GM19372 (cell line): ENCODE measurements around the gene BDH1.

Experiments
- ATAC-seq: cut with Tn5 transposase; IDR thresholded peaks from one replicate; pipeline ENCODE4 v1.9.1; 2021; ENCODE audit warnings: mild to moderate bottlenecking, low read depth, moderate library complexity; ENCODE audit not compliant: unreplicated experiment

The BDH1 gene

GRCh38 chr3:197508051-197508451, 47.7 kb downstream of the BDH1 start:
- no peak for ATAC-seq

GRCh38 chr3:197507541-197507940, 48.2 kb downstream of the BDH1 start:
- no peak for ATAC-seq

GRCh38 chr3:197507081-197507480, 48.7 kb downstream of the BDH1 start:
- ATAC-seq, result no peak

DNA sequence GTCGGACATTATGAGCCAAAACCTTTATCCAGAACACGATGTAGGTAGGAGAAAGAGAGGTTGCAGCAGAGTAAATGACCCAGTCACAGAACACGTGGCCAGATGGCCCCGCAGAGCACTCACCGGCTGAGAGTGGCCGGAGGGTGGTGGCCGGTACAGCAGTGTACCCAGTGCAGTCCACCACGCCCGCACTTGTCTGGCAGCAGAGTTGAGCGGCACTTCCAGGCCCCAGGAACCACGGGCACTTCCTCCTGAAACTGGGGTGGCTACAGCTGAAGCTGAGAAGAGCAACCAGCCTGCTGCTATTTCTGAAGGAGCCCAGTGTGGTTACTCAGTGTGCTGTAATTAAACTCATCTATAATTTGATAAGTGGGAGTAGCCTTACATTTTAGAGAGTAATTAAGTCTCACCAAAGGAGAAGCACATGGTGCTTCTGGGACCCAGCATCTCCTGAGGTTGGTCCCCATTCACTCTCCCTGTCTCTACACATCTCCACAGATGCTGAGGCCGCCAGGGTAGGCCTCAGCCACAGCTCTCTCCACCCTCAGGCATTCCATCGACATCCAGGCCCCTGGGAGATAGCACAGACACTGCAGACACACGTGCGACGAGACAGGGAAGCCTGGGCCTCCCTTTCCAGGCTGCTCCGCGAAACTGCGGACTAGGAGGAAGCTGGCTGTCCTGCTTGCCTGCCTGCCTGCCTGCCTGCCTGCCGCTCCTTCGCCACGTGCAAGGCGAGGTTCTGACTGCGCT, 49.8 kb downstream of the BDH1 start:
- no peak for ATAC-seq

GRCh38 chr3:197504641-197505121, 51.1 kb downstream of the BDH1 start:
- ATAC-seq, result no peak

DNA sequence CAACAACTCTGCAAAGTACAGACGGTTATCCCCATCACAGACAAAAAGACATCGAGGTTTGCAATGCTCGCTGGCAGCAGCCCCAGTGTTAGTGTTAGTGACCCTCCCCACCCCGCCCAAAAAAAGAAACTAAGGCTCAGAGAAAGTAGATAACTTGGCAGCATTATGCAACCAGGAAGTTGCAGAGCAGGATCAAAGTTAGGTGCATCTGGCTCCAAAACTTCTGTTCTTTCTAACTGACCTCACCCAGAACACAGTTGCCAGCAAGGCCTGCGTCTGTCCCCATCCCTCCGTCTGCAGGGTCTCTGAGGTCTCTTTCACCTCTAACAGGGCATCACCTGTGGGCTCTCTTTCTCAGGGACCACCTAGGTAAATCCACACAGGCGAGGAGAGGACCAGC, 51.5 kb downstream of the BDH1 start:
- no peak for ATAC-seq

DNA sequence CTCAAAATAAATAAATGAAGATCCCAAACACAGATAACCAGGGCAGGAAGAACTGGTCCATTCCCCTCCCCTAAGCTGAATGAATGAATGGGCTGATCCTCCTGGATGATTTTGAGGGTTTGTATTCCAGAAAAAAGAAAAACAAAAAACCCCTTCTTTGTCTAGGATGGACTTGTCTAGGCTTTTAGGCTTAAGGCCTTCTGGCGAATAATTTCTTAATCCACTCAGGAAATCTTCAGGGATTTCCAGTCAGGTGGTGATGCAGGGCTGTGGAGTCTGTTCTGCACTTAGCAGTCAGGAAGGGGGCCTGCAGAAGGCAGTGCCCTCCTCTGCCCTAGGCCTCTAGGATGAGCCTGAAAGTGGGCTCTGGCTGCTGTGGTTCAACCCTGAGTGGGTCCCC, 52.1 kb downstream of the BDH1 start:
- ATAC-seq, result no peak

DNA sequence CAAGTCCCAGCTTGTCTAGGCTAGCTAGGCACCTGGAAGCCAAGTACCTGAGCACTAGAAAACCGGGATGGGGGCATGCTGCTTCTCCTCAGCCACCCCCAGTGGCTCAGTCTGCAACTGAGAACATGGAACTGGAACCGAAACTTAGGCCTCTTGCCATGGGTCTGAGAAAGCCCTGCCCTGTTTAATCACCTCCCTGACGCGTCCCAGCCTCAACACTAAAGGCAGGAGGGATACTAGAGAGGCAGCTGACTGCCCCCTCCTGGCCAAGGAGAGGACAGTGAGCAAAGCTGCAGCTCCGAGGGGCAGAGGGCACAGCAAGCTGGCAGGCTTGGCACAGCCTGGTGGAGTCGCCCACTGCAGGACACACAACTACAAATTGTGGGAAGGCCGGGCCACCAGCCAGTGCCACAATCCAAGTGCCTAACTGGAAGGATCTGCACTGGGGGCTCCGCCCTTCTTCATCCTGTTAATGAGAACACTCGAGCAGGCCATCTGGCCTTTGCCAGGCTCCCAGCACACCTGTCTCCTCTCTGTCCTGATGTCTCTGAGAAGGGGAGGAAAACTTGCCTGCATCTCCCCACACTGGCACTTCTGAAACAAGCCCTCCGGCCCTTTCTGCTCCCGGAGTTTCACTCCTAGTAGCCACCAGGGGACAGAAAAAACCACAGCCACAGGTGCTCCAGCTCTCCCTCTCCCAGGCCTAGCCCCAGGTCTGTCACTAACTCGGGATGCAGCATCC, 53.7 kb downstream of the BDH1 start:
- no peak for ATAC-seq

- no peak for ATAC-seq
Measured at GRCh38 chr3:197501496-197501878, 54.3 kb downstream of the BDH1 start.

DNA sequence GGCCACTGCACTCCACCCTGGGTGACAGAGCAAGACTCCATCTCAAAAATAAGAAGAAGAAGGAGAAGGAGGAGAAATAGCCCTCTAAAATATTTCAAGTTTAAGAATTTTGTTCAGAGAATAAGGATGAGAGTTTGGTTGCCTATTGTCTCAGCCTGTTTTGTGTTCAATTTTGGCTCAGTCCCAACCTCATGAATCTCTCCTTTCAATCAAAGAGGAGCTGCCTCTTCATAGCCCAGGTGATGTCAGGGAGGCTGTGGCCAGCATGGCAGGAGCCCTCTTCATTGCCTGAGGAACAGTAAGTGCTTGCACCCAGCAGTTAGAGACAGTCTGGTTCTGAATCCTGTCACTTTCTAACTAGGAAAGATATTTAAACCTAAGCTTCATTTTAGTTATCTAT, 55.0 kb downstream of the BDH1 start:
- ATAC-seq, result no peak

- ATAC-seq, result no peak
Measured at GRCh38 chr3:197499427-197499826, 56.3 kb downstream of the BDH1 start.

DNA sequence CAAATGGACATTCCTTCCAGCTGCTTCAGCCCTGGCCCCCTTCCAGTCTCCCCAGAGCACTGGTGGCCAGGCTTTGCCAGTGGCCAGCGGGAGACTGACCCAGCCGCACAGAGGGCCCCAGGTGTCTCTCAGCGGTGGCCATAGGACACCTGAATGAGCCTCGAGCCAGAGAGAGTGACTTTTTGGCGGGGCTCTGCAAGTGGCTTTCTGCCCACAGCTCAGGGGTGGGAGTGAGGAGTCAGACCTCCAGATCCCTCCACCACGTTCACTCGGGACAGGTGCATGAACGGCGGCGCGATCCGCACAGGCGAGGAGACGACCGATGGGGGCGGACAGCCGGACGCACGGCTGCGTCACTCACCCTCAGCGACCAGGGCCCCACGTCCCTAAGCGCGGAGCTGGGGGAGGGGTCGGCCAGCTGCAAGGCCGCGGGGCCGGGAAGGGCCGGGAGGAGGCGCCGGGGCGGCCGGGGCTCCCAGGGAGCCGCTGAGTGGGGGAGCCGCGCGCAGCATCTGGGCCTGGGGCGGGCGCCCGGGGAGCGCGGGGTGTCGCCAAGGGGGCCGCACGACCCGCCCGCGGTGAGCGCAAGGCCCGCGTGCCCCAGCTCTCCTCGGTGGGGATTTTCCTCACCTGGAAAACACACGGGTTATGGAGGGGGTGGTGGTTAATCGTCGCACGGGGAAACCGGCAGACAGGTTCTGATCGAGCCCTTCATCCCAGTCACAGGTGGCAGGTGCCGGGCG, 57.1 kb downstream of the BDH1 start:
- ATAC-seq, result no peak

- ATAC-seq, result no peak
Measured at GRCh38 chr3:197496746-197497125, 59.0 kb downstream of the BDH1 start.

GRCh38 chr3:197495999-197496745, 59.6 kb downstream of the BDH1 start:
- no peak for ATAC-seq

- ATAC-seq, result no peak
Measured at GRCh38 chr3:197495499-197495898, 60.3 kb downstream of the BDH1 start.

- ATAC-seq, result no peak
Measured at GRCh38 chr3:197495059-197495455, 60.7 kb downstream of the BDH1 start.

GRCh38 chr3:197494366-197495058, 61.3 kb downstream of the BDH1 start:
- ATAC-seq, result no peak

GRCh38 chr3:197493049-197493448, 62.7 kb downstream of the BDH1 start:
- no peak for ATAC-seq

DNA sequence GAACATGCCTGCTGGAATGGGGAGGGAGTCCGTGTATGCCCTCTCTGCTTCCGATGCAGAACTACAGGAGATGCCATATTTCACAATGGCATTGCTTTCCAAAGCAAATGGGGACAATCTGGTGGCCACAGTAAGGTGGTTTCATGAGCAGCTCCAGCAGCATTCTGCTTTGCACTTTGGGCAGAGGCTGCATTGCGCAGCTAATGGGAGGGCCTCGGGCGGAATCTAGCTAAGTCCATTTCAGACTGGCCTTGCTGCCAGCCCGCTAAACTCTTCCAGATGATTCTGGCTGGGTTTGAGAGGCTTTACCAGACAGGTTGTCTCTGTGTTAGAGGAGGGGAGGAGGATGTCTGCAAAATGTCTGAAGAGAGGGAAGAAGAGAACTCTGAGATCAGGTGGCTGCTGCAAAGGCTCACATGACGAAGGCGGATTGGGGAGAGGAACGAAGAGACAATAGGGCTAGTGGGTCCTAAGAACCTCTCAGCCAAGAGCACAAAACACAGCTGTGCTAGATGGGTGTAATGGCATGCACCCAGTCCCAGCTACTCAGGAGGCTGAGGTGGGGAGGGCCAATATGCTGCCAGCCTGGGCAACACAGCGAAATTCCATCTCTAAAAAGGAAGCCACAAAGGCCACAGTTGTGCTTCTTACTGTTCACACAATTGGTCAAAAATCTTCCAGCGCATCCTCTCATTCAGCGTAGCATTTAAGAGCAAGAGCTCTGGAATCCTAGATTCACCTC, 63.7 kb downstream of the BDH1 start:
- no peak for ATAC-seq
